HepG2 (cell line): Measurements from ENCODE around the gene JPT1. TPM values are rescaled to one million over a fixed set of nuclear protein-coding genes. Genes with fewer than 3 reads are reported as not detected.

Experiments used
- FOXA3 ChIP-seq: IDR thresholded peaks from 2 replicates; pipeline ENCODE4 v1.6.1; 2016; ENCODE audit warnings: missing genetic modification reagents, missing compliant biosample characterization
- FOXP1 ChIP-seq, 2 experiments: fragments of 450-650 bp in 1 of 2; IDR thresholded peaks; 2 replicates each; pipeline ENCODE4 v1.6.1; 2017 to 2018; ENCODE audit warnings: antibody characterized with exemption in 1 of 2
- GATA4 ChIP-seq: sonication (generic); IDR thresholded peaks from 2 replicates; pipeline ENCODE4 v1.6.1; 2016; ENCODE audit warnings: antibody characterized with exemption, low read depth, borderline replicate concordance
- HOXA3 ChIP-seq: sonication (generic); formaldehyde crosslinking; IDR thresholded peaks from 2 replicates; pipeline ENCODE4 v1.5.0; 2020; ENCODE audit warnings: missing genetic modification reagents
- IRF2 ChIP-seq: IDR thresholded peaks from 2 replicates; pipeline ENCODE4 v1.6.1; 2018; ENCODE audit warnings: missing genetic modification reagents, missing compliant biosample characterization
- KLF16 ChIP-seq, 2 experiments: sonication (generic) in 1 of 2; formaldehyde crosslinking in 1 of 2; IDR thresholded peaks; 2 replicates each; pipeline versions ENCODE4 v1.6.1 to v1.8.0; 2016 to 2023; ENCODE audit warnings: missing genetic modification reagents in 2 of 2, missing compliant biosample characterization in 1 of 2
- MED1 ChIP-seq: sonication (generic); formaldehyde crosslinking; IDR thresholded peaks from 2 replicates; pipeline ENCODE4 v1.4.0; 2020; ENCODE audit warnings: missing genetic modification reagents
- NONO ChIP-seq, 2 experiments: fragments of 450-650 bp in 1 of 2; sonication (generic) in 1 of 2; formaldehyde crosslinking in 1 of 2; IDR thresholded peaks in 1 of 2; conservative IDR thresholded peaks in 1 of 2; 2 replicates each; pipeline versions ENCODE4 v1.6.1 to v1.8.0; 2017 to 2022; ENCODE audit warnings: mild to moderate bottlenecking in 1 of 2, missing genetic modification reagents in 1 of 2, moderate library complexity in 1 of 2
- PAWR ChIP-seq: sonication (generic); formaldehyde crosslinking; IDR thresholded peaks from 2 replicates; pipeline ENCODE4 v1.4.0; 2020; ENCODE audit warnings: missing genetic modification reagents, mild to moderate bottlenecking, borderline replicate concordance
- PHB2 ChIP-seq: fragments of 450-650 bp; IDR thresholded peaks from 2 replicates; pipeline ENCODE4 v1.6.1; 2018; ENCODE audit not compliant: partially characterized antibody
- SAP130 ChIP-seq: IDR thresholded peaks from 2 replicates; pipeline ENCODE4 v1.6.1; 2016; ENCODE audit warnings: low read depth
- SCMH1 ChIP-seq: sonication (generic); formaldehyde crosslinking; IDR thresholded peaks from 2 replicates; pipeline ENCODE4 v1.9.0; 2021; ENCODE audit warnings: missing genetic modification reagents, mild to moderate bottlenecking, borderline replicate concordance
- SOX13 ChIP-seq, 3 experiments: fragments of 450-650 bp in 1 of 3; sonication (generic) in 1 of 3; formaldehyde crosslinking in 1 of 3; IDR thresholded peaks in 2 of 3; conservative IDR thresholded peaks in 1 of 3; 2 replicates each; pipeline versions ENCODE4 v1.5.0 to v1.6.1; 2016 to 2020; ENCODE audit warnings: antibody characterized with exemption in 1 of 3, mild to moderate bottlenecking in 1 of 3, missing compliant biosample characterization in 1 of 3, missing genetic modification reagents in 1 of 3, moderate library complexity in 1 of 3
- ZNF12 ChIP-seq: sonication (generic); formaldehyde crosslinking; IDR thresholded peaks from 2 replicates; pipeline ENCODE4 v1.5.0; 2020; ENCODE audit warnings: missing genetic modification reagents
- ZNF234 ChIP-seq: sonication (generic); formaldehyde crosslinking; conservative IDR thresholded peaks from 2 replicates; pipeline ENCODE4 v1.5.1; 2020; ENCODE audit warnings: mild to moderate bottlenecking, missing genetic modification reagents
- ZNF318 ChIP-seq: sonication (generic); formaldehyde crosslinking; IDR thresholded peaks from 2 replicates; pipeline ENCODE4 v1.4.0; 2020; ENCODE audit warnings: mild to moderate bottlenecking, missing genetic modification reagents
- ZNF639 ChIP-seq: conservative IDR thresholded peaks from 2 replicates; pipeline ENCODE4 v1.6.1; 2018; ENCODE audit warnings: missing genetic modification reagents
- ZNF75D ChIP-seq: sonication (generic); formaldehyde crosslinking; IDR thresholded peaks from 2 replicates; pipeline ENCODE4 v1.8.1; 2023; ENCODE audit warnings: missing genetic modification reagents, mild to moderate bottlenecking, borderline replicate concordance
- ZNF777 ChIP-seq: sonication (generic); formaldehyde crosslinking; IDR thresholded peaks from 2 replicates; pipeline ENCODE4 v1.4.0; 2020; ENCODE audit warnings: missing genetic modification reagents
- polyA plus RNA-seq, 8 experiments: library from polyadenylated mRNA; depleted of rRNA in 3 of 8; stranded (reverse) in 7 of 8; unstranded in 1 of 8; fragments of >200 nt; fragmentation: Illumina TruSeq in 4 of 8; extraction: Trizol in 4 of 8; gene quantifications; 2 replicates each; pipeline versions ENCODE4 v1.2.1 to v1.2.3, GENCODE V29; 2011 to 2016; ENCODE audit warnings: low read depth in 4 of 8, missing spikeins in 1 of 8, mixed read lengths in 1 of 8; ENCODE audit not compliant: insufficient read depth in 1 of 8
- total RNA-seq, 5 experiments: library from RNA; depleted of rRNA; stranded (reverse); fragments of >200 nt; fragmentation: Illumina TruSeq; extraction: Trizol; gene quantifications; 2 replicates each; pipeline ENCODE4 v1.2.3, GENCODE V29; 2016; ENCODE audit warnings: low read depth in 1 of 5

Gene JPT1
- total and polyA plus RNA-seq, 2 of the 13 experiments (the other 11 are each of a cell fraction or from before 2014, with no cell fraction given): 43.3 to 256 TPM

GRCh38 chr17:75088465-75089417 lies 65.6 kb downstream of the JPT1 start (continued):
- TF ChIP-seq NONO (IDR thresholded peaks at IDR 0.05): no peak
- TF ChIP-seq NONO (CRISPR knock-in tag; conservative IDR thresholded peaks at IDR 0.05): no peak
- TF ChIP-seq SCMH1 (CRISPR knock-in tag): no peak
- no peak for TF ChIP-seq ZNF318 (CRISPR knock-in tag)
- TF ChIP-seq SOX13 (IDR thresholded peaks at IDR 0.05): 0 out of 2 replicates have a peak, but pooled peaks have one; percentile 11
- peak in 1 of 2 experiments; percentile 29; a peak in 1 of 4 replicates for TF ChIP-seq SOX13 (CRISPR knock-in tag; conservative IDR thresholded peaks at IDR 0.05 in 1 of 2, IDR thresholded peaks at IDR 0.05 in 1 of 2)
- no peak for TF ChIP-seq ZNF12 (CRISPR knock-in tag)
- TF ChIP-seq FOXP1 (IDR thresholded peaks at IDR 0.05): no peak
- TF ChIP-seq FOXP1 (CRISPR knock-in tag; IDR thresholded peaks at IDR 0.05): no peak
- TF ChIP-seq KLF16 (CRISPR knock-in tag; IDR thresholded peaks at IDR 0.05): no peak; a peak in 1 of 4 replicates
- no peak for TF ChIP-seq PHB2
- peak; percentile 49 for TF ChIP-seq MED1 (CRISPR knock-in tag)
- TF ChIP-seq ZNF777 (CRISPR knock-in tag): no peak
- TF ChIP-seq ZNF75D (CRISPR knock-in tag): no peak
- no peak for TF ChIP-seq ZNF234 (CRISPR knock-in tag)
- TF ChIP-seq IRF2: 0 out of 2 replicates have a peak, but pooled peaks have one; percentile 54
- peak; percentile 46 for TF ChIP-seq FOXA3 (CRISPR knock-in tag)
- no peak for TF ChIP-seq PAWR (CRISPR knock-in tag)
- TF ChIP-seq GATA4: 0 out of 2 replicates have a peak, but pooled peaks have one; percentile 18
- peak; percentile 46; the same call in 1 of the 2 replicates for TF ChIP-seq HOXA3 (CRISPR knock-in tag)
- peak; percentile 84 for TF ChIP-seq SAP130 (CRISPR knock-in tag)
- TF ChIP-seq ZNF639 (CRISPR knock-in tag): 0 out of 2 replicates have a peak, but pooled peaks have one; percentile 32
